A673 (cell line): Measurements from ENCODE around the gene SDHD. TPM values are rescaled to one million over a fixed set of nuclear protein-coding genes. Genes with fewer than 3 reads are reported as not detected.

Source experiments
- BruUV-seq: library from RNA; stranded (reverse); fragments of 400-500 nt; replicated peaks from 2 replicates; lab custom pipeline; 2021; lab: Mats Ljungman, UMichigan
- CTCF ChIA-PET: fragments of 300-600 bp; sonication (Branson Sonifier 250); formaldehyde crosslinking; loops from one replicate; lab custom pipeline; 2022; ENCODE audit warnings: antibody characterized with exemption; lab: Charles Lee
- POLR2A ChIA-PET: fragments of 300-600 bp; sonication (Branson Sonifier 250); formaldehyde crosslinking; loops from one replicate; lab custom pipeline; 2022; ENCODE audit warnings: antibody characterized with exemption; ENCODE audit not compliant: low non-redundant PET; lab: Charles Lee
- DNase-seq: peaks from one replicate; pipeline ENCODE4 v3.0.0-alpha.2; 2015; ENCODE audit warnings: low spot score
- H3K27ac ChIP-seq: fragments of 200-600 bp; sonication (generic); 2 replicates; pipeline ENCODE4 v1.5.1; 2016; ENCODE audit warnings: mixed run types, low read depth, mild to moderate bottlenecking, mixed read lengths, antibody characterized with exemption, low read length; ENCODE audit not compliant: poor library complexity, severe bottlenecking
- H3K27me3 ChIP-seq: fragments of 200-600 bp; sonication (generic); replicated peaks from 2 replicates; pipeline ENCODE4 v1.6.1; 2017; ENCODE audit warnings: mixed run types, low read depth, mild to moderate bottlenecking, mixed read lengths, antibody characterized with exemption, low read length; ENCODE audit not compliant: insufficient read depth, poor library complexity
- H3K36me3 ChIP-seq: fragments of 200-600 bp; sonication (generic); 2 replicates; pipeline ENCODE4 v1.6.1; 2016; ENCODE audit warnings: mixed run types, mild to moderate bottlenecking, mixed read lengths, antibody characterized with exemption, low read length; ENCODE audit not compliant: insufficient read depth, poor library complexity, severe bottlenecking
- H3K4me1 ChIP-seq: fragments of 200-600 bp; sonication (generic); 2 replicates; pipeline ENCODE4 v1.6.1; 2017; ENCODE audit warnings: mixed run types, mild to moderate bottlenecking, mixed read lengths, antibody characterized with exemption, low read length; ENCODE audit not compliant: insufficient read depth, poor library complexity, severe bottlenecking
- H3K4me3 ChIP-seq: fragments of 200-600 bp; sonication (generic); 2 replicates; pipeline ENCODE4 v1.5.1; 2016; ENCODE audit warnings: low read depth, mixed run types, mild to moderate bottlenecking, mixed read lengths, low read length; ENCODE audit not compliant: poor library complexity, severe bottlenecking
- H3K9me3 ChIP-seq: fragments of 200-600 bp; sonication (generic); 2 replicates; pipeline ENCODE4 v1.6.1; 2016; ENCODE audit warnings: mixed run types, low read depth, mild to moderate bottlenecking, mixed read lengths, antibody characterized with exemption, low read length; ENCODE audit not compliant: poor library complexity, severe bottlenecking
- CTCF ChIP-seq: fragments of 300-800, 200-600 bp; sonication (generic); conservative IDR thresholded peaks from 2 replicates; pipeline ENCODE4 v1.5.1; 2017; ENCODE audit warnings: low read depth, mild to moderate bottlenecking, antibody characterized with exemption, low read length, moderate library complexity, mixed read lengths
- EZH2 ChIP-seq: fragments of 200-600 bp; sonication (generic); IDR thresholded peaks from 2 replicates; pipeline ENCODE4 v1.6.1; 2017; ENCODE audit warnings: borderline replicate concordance, low read depth, mild to moderate bottlenecking, mixed read lengths, antibody characterized with exemption, low read length; ENCODE audit not compliant: poor library complexity, severe bottlenecking
- intact Hi-C: fragments of 100-400 bp; cut with micrococcal nuclease; formaldehyde crosslinking; loops from one replicate; pipeline ENCODE4 v1.10.0; 2022; ENCODE audit not compliant: unreplicated experiment
- total RNA-seq: library from RNA; stranded (reverse); gene quantifications from 2 replicates; pipeline ENCODE4 v1.2.3, GENCODE V29; 2021

SDHD gene
- total RNA-seq, 1 experiment from 2014 or later = 135 TPM

DNA sequence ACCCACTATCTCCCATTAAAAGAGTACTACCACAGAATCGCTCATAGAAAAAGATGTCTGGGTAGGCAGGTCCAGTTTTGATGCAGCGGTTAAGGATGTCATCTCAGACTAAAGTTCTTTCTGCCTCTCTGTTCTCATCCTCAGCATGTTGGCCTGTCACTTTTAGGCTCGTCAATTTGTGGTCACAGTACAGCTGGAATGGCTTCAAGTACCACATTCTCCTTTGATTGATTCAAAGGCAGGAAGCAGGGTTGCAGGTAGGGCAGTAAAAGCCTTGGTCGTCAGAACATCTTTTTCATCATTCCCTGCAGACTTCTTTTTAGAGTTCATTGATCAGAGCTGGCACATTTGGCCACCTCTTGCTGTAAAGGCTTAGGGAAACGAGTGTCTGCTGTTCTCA lies 28.7 kb downstream of the SDHD start:
- peaks cover 3% of the 10 kb centered on the region for H3K9me3 ChIP-seq
- BruUV-seq = no TSS peak
- H3K4me3 ChIP-seq = no peak overlapping the region
- ChIA-PET POLR2A (no interaction called here), CTCF (interaction anchor here (0.8 kb wide), 1 partner anchor 165 kb away, joined by 6 read pairs; no protein-coding TSS in a partner anchor)
- H3K27me3 ChIP-seq = no peaks in the 10 kb centered on the region
- H3K27ac ChIP-seq = no peak overlapping the region
- peaks cover 20% of the 10 kb centered on the region for H3K4me1 ChIP-seq
- TF ChIP-seq CTCF (no peak), EZH2 (no peak)
- DNase-seq = no peak
- intact Hi-C loops = no loop called here
- H3K36me3 ChIP-seq = no peaks in the 10 kb centered on the region

GRCh38 chr11:112118176-112118575 lies 31.5 kb downstream of the SDHD start:
- intact Hi-C loops = no loop called here

GRCh38 chr11:112121981-112122615 lies 35.4 kb downstream of the SDHD start:
- H3K27ac ChIP-seq = no peak overlapping the region
- CTCF ChIA-PET = interaction anchor here (1.2 kb wide), 1 partner anchor 53 kb away, joined by 5 read pairs; the partner anchor contains the start of gene BCO2
- peaks cover 50% of the 10 kb centered on the region for H3K4me1 ChIP-seq
- BruUV-seq = no TSS peak
- no peak overlapping the region for H3K4me3 ChIP-seq
- H3K36me3 ChIP-seq = no peaks in the 10 kb centered on the region
- POLR2A ChIA-PET = no interaction called here
- TF ChIP-seq EZH2 = no peak
- TF ChIP-seq CTCF = no peak
- no peak for DNase-seq
- intact Hi-C loops = no loop called here
- no peaks in the 10 kb centered on the region for H3K9me3 ChIP-seq
- no peaks in the 10 kb centered on the region for H3K27me3 ChIP-seq

More at GRCh38 chr11:112118176-112118575, 31.5 kb downstream of the SDHD start:
- Histone ChIP-seq H3K4me1 (peaks cover 37% of the 10 kb centered on the region), H3K27ac (no peak overlapping the region), H3K27me3 (no peaks in the 10 kb centered on the region), H3K4me3 (no peak overlapping the region), H3K36me3 (no peaks in the 10 kb centered on the region), H3K9me3 (no peaks in the 10 kb centered on the region)
- ChIA-PET POLR2A (no interaction called here), CTCF (no interaction called here)
- no peak for DNase-seq
- BruUV-seq = no TSS peak
- no peak for TF ChIP-seq CTCF
- no peak for TF ChIP-seq EZH2
